Colonic mucosa (tissue), 4 donors: ENCODE results near the gene MYL11. TPM values are rescaled to one million over a fixed set of nuclear protein-coding genes. Genes with fewer than 3 reads are reported as not detected.

Source experiments
- DNase-seq: peaks from one replicate; pipeline ENCODE4 v3.0.0-alpha.2; 2020
- H3K27ac ChIP-seq: fragments of 200-600 bp; one replicate; pipeline ENCODE4 v1.8.0; 2021
- H3K27me3 ChIP-seq: fragments of 200-600 bp; one replicate; pipeline ENCODE4 v1.8.0; 2021
- H3K36me3 ChIP-seq: fragments of 200-600 bp; one replicate; pipeline ENCODE4 v1.8.0; 2021
- H3K4me1 ChIP-seq: fragments of 200-600 bp; one replicate; pipeline ENCODE4 v1.8.0; 2021; ENCODE audit warnings: mild to moderate bottlenecking
- H3K4me3 ChIP-seq: fragments of 200-600 bp; one replicate; pipeline ENCODE4 v1.8.0; 2021
- H3K9ac ChIP-seq, 2 donors: one replicate each; pipeline ENCODE4 v1.7.0; 2013; ENCODE audit warnings: control low read depth in 2 of 2, low read depth in 2 of 2, low read length in 2 of 2
- H3K9me3 ChIP-seq: fragments of 200-600 bp; one replicate; pipeline ENCODE4 v1.8.0; 2021
- CTCF ChIP-seq: fragments of 200-600 bp; IDR thresholded peaks from one replicate; pipeline ENCODE4 v1.8.0; 2022; ENCODE audit warnings: antibody characterized with exemption, mild to moderate bottlenecking
- intact Hi-C: fragments of 100-400 bp; cut with DNase I; formaldehyde crosslinking; loops from one replicate; pipeline ENCODE4 v1.14.1; 2022
- total RNA-seq, 2 donors: library from RNA; stranded (reverse); fragmentation: NEBNext Ultra II Directional in 1 of 2; extraction: Animal tissue kit (Norgen Biotek cat#: 25700) in 1 of 2; gene quantifications; one replicate each; pipeline ENCODE4 v1.2.1, GENCODE V29; 2021
- donor health status: healthy.
- donor health status: DM: no; HTN: no; CAD: no.
- donor health status: DM: no; HTN: no; CAD: no.

The MYL11 gene
- total RNA-seq, 2 donors from 2014 or later, result 1.1 to 2.2 TPM

GRCh38 chr16:30380072-30380802 is 5.6 kb downstream of the MYL11 start:
- intact Hi-C loops, result no loop called here
- Histone ChIP-seq H3K4me1 (peaks cover 5% of the 10 kb centered on the region), H3K9me3 (no peaks in the 10 kb centered on the region), H3K9ac (no peak overlapping the region), H3K27ac (no peak overlapping the region), H3K36me3 (no peaks in the 10 kb centered on the region), H3K4me3 (no peak overlapping the region), H3K27me3 (no peaks in the 10 kb centered on the region)
- no peak for TF ChIP-seq CTCF
- no peak for DNase-seq

GRCh38 chr16:30380803-30381208 is 6.2 kb downstream of the MYL11 start:
- no peaks in the 10 kb centered on the region for H3K36me3 ChIP-seq
- no peak overlapping the region for H3K9ac ChIP-seq
- no peak overlapping the region for H3K27ac ChIP-seq
- no peaks in the 10 kb centered on the region for H3K9me3 ChIP-seq
- TF ChIP-seq CTCF, result no peak
- no peak overlapping the region for H3K4me3 ChIP-seq
- H3K27me3 ChIP-seq, result no peaks in the 10 kb centered on the region
- DNase-seq, result no peak
- peaks cover 5% of the 10 kb centered on the region for H3K4me1 ChIP-seq
- intact Hi-C loops, result no loop called here

GRCh38 chr16:30381291-30382041 is 6.9 kb downstream of the MYL11 start:
- intact Hi-C loops, result no loop called here
- Histone ChIP-seq H3K9me3 (no peaks in the 10 kb centered on the region), H3K36me3 (no peaks in the 10 kb centered on the region), H3K27ac (peak overlapping the region; percentile 20), H3K4me1 (peaks cover 5% of the 10 kb centered on the region), H3K27me3 (no peaks in the 10 kb centered on the region), H3K4me3 (no peak overlapping the region), H3K9ac (peak overlapping the region in 1 of 2 donors; percentile 51)
- no peak for DNase-seq
- no peak for TF ChIP-seq CTCF

- peak within 1 kb of the TSS; percentile 20 for H3K27ac ChIP-seq
- no peak for TF ChIP-seq CTCF
- H3K27me3 ChIP-seq, result no peaks in the 10 kb centered on the region
- no peak for DNase-seq
- H3K9ac ChIP-seq, result peak within 1 kb of the TSS in 1 of 2 donors; percentile 51
- H3K4me1 ChIP-seq, result peaks cover under 1% of the 10 kb centered on the region
- no peak within 1 kb of the TSS for H3K4me3 ChIP-seq
- intact Hi-C loops, result no loop called here
- no peaks in the 10 kb centered on the region for H3K36me3 ChIP-seq
- H3K9me3 ChIP-seq, result no peaks in the 10 kb centered on the region
These were observed 7.7 kb downstream of the MYL11 start, which contains the start of gene SEPTIN1 for GRCh38 chr16:30382111-30382881. Gene SEPTIN1 (minus strand): TSS chr16:30382561. CDS start chr16:30382542, 19 bp downstream.

- Histone ChIP-seq H3K27ac (no peak overlapping the region), H3K4me1 (no peaks in the 10 kb centered on the region), H3K9me3 (no peaks in the 10 kb centered on the region), H3K36me3 (no peaks in the 10 kb centered on the region), H3K4me3 (no peak overlapping the region), H3K27me3 (no peaks in the 10 kb centered on the region), H3K9ac (no peak overlapping the region)
- no peak for TF ChIP-seq CTCF
- no peak for DNase-seq
- intact Hi-C loops, result no loop called here
These were observed 8.9 kb downstream of the MYL11 start for GRCh38 chr16:30383521-30383920.
